HG03442 (cell line): Measurements from ENCODE around the gene TRAF7.

Experiments used
- ATAC-seq: cut with Tn5 transposase; IDR thresholded peaks from one replicate; pipeline ENCODE4 v1.9.1; 2021; ENCODE audit warnings: mild to moderate bottlenecking, moderate library complexity; ENCODE audit not compliant: unreplicated experiment

Gene TRAF7

DNA sequence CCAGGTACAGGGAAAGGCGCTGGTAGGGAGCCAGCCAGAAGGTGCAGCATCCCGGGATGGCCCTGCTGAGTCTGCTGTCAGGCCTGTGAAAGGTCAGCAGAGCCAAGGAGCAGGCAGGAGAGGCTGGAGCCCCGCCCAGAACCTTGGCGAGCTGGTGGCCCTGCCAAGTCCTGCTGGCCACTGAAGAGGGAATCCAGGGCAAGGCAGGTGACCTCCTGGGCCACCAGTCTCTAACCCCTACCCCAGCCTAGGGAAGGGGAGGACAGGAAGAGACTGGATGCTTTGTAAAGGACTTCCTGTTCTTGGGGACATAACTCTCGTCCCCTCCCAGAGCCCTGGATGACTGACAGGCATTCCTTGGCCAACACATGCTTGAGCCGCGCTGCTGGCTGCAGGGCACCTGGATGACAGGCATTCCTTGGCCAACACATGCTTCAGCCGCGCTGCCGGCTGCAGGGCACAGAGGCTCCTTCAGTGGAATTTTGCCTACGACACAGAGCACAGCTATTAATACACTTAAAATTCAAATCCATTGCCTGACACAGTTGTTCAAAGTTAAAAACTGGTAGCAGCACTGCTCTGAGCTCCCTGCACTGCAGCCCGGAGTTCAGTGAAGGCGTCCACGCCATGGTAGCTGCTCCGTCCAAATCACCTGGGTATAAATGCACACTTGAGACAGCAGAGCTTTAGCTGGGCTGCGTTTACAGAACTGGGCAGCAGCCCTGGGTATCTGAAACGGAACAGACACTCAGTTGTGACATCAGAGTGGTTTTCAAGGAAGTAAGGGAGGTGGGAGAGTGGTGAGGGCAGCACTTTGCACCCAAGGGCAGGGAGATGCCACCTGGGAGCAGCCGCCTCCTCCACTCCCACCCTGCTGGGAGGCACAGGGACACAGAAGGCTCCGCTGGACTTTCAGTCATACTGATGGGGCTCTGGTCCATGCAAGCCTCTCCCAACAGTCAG is 57.1 kb downstream of the TRAF7 start:
- ATAC-seq, result no peak

DNA sequence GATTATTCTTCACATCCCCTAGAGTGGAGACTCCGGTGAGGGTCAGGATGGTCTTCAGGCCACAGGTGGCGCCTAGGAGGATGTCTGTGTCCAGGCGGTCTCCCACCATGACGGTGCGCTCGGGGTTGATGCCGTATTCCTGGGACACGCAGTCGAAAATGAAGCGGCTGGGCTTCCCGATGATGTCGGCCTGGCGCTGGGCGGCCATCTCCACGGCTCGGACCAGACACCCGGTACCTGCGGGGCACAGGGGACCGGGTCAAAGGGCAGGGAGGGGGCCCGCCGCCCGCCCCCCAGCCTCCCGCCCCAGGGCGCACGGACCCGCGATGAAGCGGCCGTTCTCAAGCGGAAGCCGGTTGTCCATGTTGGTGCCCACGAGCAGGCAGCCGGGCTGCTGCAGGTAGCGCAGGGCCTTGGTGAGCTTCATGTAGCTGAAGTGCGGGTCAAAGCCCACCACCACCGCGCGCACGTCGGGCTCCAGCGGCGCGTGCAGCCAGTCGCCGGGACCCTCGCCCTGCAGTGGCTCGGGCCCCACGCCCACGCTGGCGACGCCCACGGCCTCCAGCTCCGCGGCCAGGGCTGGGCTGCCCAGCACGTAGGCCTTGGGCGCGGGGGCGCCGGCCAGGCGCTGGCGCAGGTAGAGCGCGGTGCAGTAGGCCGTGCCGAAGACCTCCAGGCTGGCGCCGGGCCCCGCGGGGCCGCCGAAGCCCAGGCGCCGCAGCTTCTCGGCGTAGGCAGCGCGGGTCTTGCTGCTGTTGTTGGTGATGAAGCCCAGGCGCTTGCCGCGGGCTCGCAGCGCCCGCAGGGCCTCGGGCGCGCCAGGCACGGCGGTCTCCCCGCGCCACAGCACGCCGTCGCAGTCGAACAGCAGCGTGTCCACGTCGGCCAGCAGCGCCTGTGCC is 58.5 kb downstream of the TRAF7 start:
- peak; percentile 17 for ATAC-seq

DNA sequence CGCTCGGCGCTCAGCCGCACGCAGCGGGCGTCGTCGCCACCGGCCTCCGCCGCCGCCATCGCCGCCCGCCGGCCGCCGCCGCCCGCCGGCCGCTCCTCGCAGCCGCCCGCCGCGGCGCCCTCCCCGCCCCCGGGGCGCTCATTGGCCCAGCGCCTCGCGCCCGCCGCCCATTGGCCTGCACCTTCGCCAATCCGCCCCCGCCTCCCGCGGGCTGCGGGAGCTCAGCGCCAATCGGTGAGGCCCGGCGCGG is 59.1 kb downstream of the TRAF7 start, which contains the start of gene PGP:
PGP (minus strand) TSS at position 122 of the 250 bp plus-strand sequence; CDS start at position 59, 63 bp downstream.
- ATAC-seq, result peak; percentile 82

DNA sequence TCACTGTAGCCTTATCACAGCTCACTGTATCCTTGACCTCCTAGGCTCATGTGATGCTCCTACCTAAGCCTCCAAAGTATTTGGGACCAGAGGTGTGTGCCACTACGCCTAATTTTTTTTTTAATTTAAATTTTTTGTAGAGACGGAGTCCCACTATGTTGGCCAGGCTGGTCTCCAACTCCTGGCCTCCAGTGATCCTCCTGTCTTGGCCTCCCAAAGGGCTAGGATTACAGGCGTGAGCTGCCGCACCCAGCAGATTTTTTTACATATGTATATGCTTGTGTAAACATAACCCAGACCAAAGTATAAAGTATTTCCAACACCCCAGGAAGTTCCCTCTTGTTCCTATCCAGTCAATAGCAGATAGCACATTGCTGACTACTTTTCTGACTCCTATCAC is 60.7 kb downstream of the TRAF7 start:
- ATAC-seq, result no peak

DNA sequence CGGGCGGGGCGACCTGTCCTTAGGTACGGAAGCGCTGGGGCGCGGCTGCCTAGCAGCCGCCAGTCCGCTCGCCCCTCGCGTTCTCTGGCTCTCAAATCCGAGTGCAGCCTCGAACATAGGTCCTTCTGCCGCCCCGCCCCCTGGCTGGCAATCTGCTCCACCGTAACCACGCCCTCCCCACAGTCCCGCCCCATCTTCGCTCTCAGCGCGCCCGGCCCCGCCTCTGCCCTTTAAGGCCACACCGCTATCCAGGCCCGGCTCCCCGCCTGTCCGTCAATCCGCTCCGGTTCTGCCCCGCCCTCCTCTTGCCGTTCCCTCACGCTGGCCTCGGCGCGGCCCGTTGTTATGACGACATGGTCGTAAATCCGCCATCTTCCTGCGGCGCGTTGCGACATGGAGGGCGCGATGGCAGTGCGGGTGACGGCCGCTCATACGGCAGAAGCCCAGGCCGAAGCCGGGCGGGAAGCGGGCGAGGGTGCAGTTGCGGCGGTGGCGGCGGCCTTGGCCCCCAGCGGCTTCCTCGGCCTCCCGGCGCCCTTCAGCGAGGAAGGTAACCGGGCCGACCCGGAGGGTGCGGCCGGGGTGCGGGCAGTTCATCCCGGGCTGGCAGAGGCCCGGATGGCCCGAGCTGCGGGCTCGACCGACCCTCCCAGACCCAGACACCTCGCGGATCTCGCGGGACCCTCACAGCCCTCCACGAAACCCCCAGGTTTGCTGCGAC is 67.8 kb downstream of the TRAF7 start, which contains the start of gene E4F1:
E4F1 (plus strand) TSS at position 371 of the 721 bp plus-strand sequence; CDS start at position 394, 23 bp downstream.
- peak; percentile 92 for ATAC-seq

DNA sequence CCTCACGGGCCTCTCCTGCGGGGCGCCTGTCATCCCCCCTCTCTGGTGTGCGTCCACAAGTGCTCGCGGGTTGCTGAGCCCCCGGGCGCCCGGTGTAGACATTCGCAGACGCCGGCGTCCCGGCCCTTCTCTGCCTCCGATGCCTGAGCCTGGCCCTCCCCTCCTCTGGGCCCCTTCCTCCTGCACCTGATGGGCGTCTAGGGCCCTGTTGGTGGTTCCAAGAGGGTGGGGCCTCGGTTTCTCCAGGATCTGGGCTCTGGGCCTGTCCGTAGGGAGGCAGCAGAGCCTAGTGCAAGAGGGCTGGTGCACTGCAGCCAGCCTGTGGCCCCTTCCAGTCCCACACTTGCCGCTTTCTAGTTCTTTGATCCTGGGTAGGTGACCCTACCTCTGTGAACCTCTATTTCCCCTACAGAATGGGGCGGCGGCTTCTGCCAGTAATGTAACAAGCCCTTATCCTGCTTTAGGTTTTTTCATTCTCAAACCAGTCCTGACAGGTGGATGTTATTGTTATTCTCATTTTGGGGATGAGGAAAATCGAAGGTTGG is 68.4 kb downstream of the TRAF7 start:
- peak; percentile 10 for ATAC-seq

DNA sequence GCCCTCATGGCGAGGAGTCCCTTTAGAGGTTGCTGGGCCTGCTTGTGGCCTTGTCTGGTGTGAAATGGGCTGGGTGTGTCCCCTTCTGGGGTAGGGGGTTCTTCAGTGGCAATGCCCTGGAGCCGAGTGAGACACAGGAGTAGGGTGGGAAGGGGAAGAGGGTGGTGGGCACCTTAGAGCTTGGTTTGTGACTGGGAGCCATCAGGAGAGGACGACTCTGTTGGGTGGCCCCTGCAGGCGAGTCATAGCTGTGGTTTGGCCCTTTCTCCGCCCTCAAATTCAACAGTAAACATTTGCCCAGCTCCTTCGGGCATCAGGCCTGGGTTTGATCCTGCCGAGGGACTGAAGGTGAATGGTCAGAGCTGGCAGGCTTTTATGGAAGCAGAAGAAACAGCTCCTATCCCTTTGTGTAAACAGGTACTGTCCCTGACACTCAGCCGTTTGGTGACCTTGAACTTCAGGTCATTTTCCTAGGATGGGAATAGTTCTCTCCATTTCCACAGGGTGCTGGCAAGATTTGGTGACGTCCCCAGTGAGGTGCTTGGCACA is 70.7 kb downstream of the TRAF7 start:
- ATAC-seq, result no peak

DNA sequence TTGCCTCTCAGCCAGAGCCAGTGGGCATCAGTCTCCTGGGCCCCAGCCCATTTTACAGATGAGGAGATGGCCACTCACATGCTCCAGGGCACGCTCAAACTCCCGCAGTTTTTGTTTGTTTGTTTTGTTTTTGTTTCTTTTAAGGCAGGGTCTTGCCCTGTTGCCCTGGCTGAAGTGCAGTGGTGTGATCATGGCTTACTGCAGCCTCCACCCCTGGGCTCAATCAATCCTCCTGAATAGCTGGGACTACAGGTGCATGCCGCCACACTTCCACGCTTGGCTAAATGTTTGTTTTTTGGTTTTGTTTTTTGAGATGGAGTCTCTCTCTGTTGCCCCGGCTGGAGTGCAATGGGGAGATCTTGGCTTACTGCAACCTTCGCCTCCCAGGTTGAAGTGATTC is 71.3 kb downstream of the TRAF7 start:
- ATAC-seq, result no peak
